Measurements from ENCODE around the gene MFSD11.
"Not testable (repeated sequence)": the region's sequence is repeated elsewhere in the genome, so short reads cannot be mapped to it uniquely, and the experiment has no call there.

MFSD11 gene

DNA sequence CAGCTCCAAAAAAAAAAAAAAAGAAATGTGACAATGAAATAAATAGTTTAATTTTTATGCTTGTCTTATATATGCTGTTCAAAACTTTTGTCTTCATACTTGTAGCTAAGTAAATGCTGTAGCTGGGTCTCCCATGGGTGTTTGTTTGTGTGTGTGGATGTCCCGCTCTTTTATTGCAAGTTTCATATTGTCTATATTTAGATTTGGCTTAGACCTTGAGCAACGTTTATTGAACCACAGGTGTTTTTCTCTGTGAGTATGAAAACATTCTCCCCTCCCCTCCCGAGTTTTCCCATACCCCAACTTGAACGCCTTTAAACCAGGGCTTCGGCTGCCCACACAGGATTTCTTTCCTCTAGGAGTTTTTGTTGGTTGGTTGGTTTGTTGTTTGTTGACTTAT is 45.2 kb downstream of the MFSD11 start:
- Histone ChIP-seq H3K4me1 (peaks cover 12 to 66% (median 30%) of the 10 kb centered on the region in 10 experiments; a peak in 19 of 20 replicates), H3K4me3 (peak overlapping the region in 2 of 10 experiments; percentile 20 to 22; a peak in 2 of 20 replicates), H4K20me1 (no peaks in the 10 kb centered on the region), H3K9me3 (replicated peaks in 1 of 11) (no peaks in the 10 kb centered on the region), H3K4me2 (peak overlapping the region; percentile 33 to 82 (median 65); a peak in 21 of 22 replicates), H3K27me3 (no peaks in the 10 kb centered on the region), H3K9ac (peak overlapping the region in 5 of 11 experiments; percentile 27 to 70 (median 58); a peak in 9 of 22 replicates), H3K27ac (peak overlapping the region in 8 of 11 experiments; percentile 13 to 83 (median 62); a peak in 14 of 22 replicates), H3K36me3 (peaks cover 4 to 42% (median 16%) of the 10 kb centered on the region in 11 experiments; a peak in 21 of 22 replicates)
- peak in 2 of 11 experiments; percentile 5 to 29; a peak in 1 of 22 replicates for TF ChIP-seq Cebpa-rat (IDR thresholded peaks at IDR 0.05)

DNA sequence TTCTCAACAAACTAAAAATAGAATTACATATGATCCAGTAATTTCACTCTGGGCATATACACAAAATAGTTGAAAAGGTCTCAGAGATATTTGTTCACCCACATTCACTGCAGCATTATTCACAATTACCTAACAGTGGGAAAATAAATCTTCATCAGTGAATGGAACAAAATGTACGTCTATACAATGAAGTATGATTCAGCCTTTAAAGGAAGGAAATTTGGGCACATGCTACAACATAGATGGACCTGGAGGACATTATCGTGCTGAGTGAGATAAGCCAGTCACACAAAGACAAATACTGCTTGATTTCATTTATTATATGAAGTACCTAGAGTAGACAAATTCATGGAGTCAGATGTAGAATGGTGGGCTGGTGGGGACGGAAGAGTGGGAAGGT is 47.0 kb downstream of the MFSD11 start:
- peaks cover 12 to 74% (median 34%) of the 10 kb centered on the region in 10 experiments; a peak in 19 of 20 replicates for H3K4me1 ChIP-seq
- H3K9ac ChIP-seq = no peak overlapping the region
- H3K27ac ChIP-seq = peak overlapping the region in 2 of 11 experiments; percentile 79 to 83; a peak in 2 of 22 replicates

DNA sequence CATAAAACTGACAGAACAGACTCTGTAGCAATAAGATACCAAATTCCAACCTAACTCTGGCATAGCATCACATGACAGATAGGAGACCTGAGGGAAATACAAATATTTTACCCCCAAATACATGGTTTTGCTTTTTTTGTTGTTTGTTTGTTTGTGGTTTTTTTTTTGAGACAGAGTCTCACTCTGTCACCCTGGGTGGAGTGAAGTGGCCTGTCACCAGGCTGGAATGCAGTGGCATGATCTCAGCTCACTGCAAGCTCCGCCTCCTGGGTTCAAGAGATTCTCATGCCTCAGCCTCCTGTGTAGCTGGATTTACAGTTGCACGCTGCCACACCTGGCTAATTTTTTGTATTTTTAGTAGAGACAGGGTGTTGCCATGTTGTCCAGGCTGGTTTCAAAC is 49.9 kb downstream of the MFSD11 start:
- not testable (repeated sequence) for H3K36me3 ChIP-seq, H3K4me3 ChIP-seq, H3K9ac ChIP-seq, H3K27me3 ChIP-seq, H3K27ac ChIP-seq, H4K20me1 ChIP-seq
- Histone ChIP-seq H3K9me3 (replicated peaks in 1 of 11) (peaks cover 0 to 11% (median 0%) of the 10 kb centered on the region in 11 experiments; a peak in 5 of 22 replicates), H3K4me2 (peak overlapping the region in 2 of 11 experiments; percentile 14 to 15; a peak in 3 of 22 replicates), H3K4me1 (peaks cover 34 to 81% (median 49%) of the 10 kb centered on the region in 10 experiments)

More for the DNA sequence above, 47.0 kb downstream of the MFSD11 start:
- no peaks in the 10 kb centered on the region for H4K20me1 ChIP-seq
- H3K4me3 ChIP-seq = no peak overlapping the region
- TF ChIP-seq Cebpa-rat (IDR thresholded peaks at IDR 0.05) = no peak
- peaks cover 0 to 11% (median 0%) of the 10 kb centered on the region in 11 experiments; a peak in 5 of 22 replicates for H3K9me3 ChIP-seq (replicated peaks in 1 of 11)
- peaks cover 0 to 25% (median 7%) of the 10 kb centered on the region in 11 experiments; a peak in 10 of 22 replicates for H3K36me3 ChIP-seq
- H3K4me2 ChIP-seq = no peak overlapping the region
- no peaks in the 10 kb centered on the region for H3K27me3 ChIP-seq

DNA sequence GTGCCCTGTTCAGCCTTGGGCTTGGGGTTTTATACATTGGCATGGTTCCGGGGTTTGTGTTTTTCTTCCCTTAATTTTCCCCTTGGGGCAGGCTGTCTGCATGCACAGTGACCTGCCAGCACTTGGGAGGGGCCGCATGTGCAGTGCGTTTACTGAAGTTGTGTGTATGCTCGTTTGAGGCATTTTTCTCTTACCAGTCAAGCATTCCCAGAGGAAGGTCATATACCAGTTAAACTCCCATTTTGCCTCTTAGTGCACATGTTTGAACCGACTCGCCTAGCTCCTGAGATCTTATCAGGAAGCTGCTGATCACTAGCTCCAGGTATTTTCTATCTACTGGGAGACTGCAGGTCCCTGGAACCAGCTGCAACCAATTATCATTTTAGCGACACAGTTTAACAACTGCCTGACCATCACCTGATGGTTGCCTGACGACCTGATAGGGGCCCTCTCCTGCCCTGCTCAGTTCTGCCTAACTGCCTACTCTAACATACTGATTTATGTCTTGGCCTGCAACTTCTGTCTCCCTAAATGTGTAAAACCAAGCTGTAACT is 51.4 kb downstream of the MFSD11 start:
- Histone ChIP-seq H3K4me3 (no peak overlapping the region), H4K20me1 (no peaks in the 10 kb centered on the region), H3K36me3 (peaks cover 0 to 7% (median 0%) of the 10 kb centered on the region in 11 experiments; a peak in 2 of 22 replicates), H3K4me2 (peak overlapping the region in 4 of 11 experiments; percentile 10 to 37 (median 22); a peak in 5 of 22 replicates), H3K9ac (no peak overlapping the region), H3K4me1 (peaks cover 22 to 66% (median 37%) of the 10 kb centered on the region in 10 experiments), H3K27ac (no peak overlapping the region), H3K27me3 (no peaks in the 10 kb centered on the region), H3K9me3 (replicated peaks in 1 of 11) (peaks cover 0 to 11% (median 0%) of the 10 kb centered on the region in 11 experiments; a peak in 5 of 22 replicates)
- no peak for TF ChIP-seq Cebpa-rat (IDR thresholded peaks at IDR 0.05)

DNA sequence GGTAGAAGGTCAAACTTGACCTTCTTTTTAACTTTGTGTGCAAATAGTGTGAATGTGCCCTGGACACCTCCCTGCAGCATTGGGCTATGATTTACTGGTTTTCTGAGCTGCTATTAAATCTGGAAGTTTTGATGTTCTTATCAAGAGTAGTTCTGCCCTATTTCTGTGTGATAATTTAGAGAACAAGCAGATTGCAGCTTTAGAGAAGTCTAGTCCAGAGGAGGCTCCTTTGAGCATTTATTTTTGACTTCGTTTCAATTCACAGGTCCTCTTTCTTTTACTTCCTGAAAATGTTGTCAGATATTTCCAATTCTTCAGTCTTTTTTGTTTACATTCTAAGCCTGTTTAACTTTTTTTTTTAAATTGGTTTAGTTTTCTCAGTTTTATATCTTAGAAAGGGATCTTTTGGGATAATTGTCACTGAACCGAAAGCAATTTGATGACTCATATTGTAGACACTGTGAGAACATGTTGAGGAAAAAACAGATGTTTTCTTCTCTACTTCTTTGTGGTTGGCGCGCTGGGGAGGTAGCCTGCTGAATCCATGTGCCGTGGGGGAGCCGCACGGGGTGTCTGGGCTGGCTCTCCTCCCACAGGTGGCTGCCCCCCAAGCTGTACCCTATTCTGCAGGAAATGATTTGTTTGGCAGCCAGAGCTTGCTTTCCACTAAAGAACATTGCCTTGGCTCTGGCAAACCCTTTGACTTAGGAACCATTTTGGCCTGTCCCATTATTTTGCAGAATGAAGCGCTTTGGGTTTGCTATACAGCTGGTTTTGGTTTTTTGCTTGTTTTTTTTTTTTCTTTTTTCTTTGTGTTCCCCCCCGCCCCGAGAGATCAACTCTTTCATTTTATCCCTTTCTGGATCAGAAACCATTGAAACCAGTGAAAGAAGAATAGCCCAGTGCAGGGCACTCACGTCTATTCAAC is 53.4 kb downstream of the MFSD11 start:
- H3K4me3 ChIP-seq = peak overlapping the region in 6 of 10 experiments; percentile 8 to 46 (median 30); a peak in 8 of 20 replicates
- H3K4me1 ChIP-seq = peaks cover 22 to 63% (median 41%) of the 10 kb centered on the region in 10 experiments
- peak overlapping the region in 8 of 11 experiments; percentile 2 to 55 (median 10); a peak in 10 of 22 replicates for H3K9ac ChIP-seq
- H3K27me3 ChIP-seq = no peaks in the 10 kb centered on the region
- peak overlapping the region; percentile 64 to 91 (median 80) for H3K4me2 ChIP-seq
- no peak for TF ChIP-seq Cebpa-rat (IDR thresholded peaks at IDR 0.05)
- H3K27ac ChIP-seq = peak overlapping the region in 9 of 11 experiments; percentile 33 to 62 (median 50); a peak in 16 of 22 replicates
- H3K36me3 ChIP-seq = no peaks in the 10 kb centered on the region; a peak in 1 of 22 replicates
- H3K9me3 ChIP-seq (replicated peaks in 1 of 11) = peaks cover 0 to 11% (median 0%) of the 10 kb centered on the region in 11 experiments; a peak in 5 of 22 replicates
- H4K20me1 ChIP-seq = no peaks in the 10 kb centered on the region

DNA sequence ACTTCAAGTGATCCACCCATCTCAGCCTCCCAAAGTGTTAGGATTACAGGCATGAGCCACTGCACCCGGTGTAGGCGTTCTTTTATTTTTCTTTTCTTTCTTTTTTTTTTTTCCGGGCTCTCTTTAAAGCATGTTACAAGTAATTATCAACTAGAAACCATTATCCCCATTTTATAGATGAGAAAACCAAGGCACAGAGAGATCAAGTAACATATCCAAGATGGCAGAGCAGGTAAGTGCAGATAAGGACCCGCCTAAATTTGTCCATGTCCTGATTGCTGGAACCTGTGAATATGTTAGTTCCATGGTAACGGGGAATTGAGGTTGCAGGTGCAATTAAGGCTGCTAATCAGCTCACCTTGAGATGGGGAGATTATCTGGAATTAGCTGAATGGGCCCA is 54.4 kb downstream of the MFSD11 start:
- Histone ChIP-seq H3K36me3 (no peaks in the 10 kb centered on the region; a peak in 1 of 22 replicates), H4K20me1 (no peaks in the 10 kb centered on the region), H3K27me3 (no peaks in the 10 kb centered on the region), H3K4me3 (no peak overlapping the region), H3K4me2 (peak overlapping the region; percentile 64 to 91 (median 80); a peak in 21 of 22 replicates), H3K4me1 (peaks cover 22 to 65% (median 48%) of the 10 kb centered on the region in 10 experiments), H3K9me3 (replicated peaks in 1 of 11) (peaks cover 0 to 11% (median 0%) of the 10 kb centered on the region in 11 experiments; a peak in 5 of 22 replicates), H3K9ac (no peak overlapping the region), H3K27ac (peak overlapping the region in 3 of 11 experiments; percentile 33 to 53 (median 38); a peak in 3 of 22 replicates)
- TF ChIP-seq Cebpa-rat (IDR thresholded peaks at IDR 0.05) = no peak

DNA sequence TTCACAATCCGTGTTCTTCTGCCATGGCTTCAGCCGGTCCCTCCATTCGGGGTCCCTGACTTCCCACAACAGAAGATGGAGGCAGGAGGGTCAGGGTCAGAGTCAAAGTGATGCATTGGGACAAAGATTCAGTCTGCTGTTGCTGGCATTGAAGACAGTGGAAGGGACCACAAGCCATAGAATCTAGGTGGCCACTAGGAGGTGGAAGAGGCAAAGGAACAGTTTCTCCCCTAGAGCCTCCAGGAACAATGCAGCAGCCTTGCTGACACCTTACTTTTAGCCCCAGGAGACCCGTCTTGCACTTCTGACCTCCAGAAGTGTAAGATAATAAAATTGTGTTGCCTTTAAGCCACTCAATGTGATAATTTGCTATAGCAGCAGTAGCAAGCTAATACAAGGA is 55.9 kb downstream of the MFSD11 start:
- Histone ChIP-seq H3K9me3 (replicated peaks in 1 of 11) (peaks cover 0 to 9% (median 0%) of the 10 kb centered on the region in 11 experiments; a peak in 5 of 22 replicates), H3K36me3 (no peaks in the 10 kb centered on the region; a peak in 1 of 22 replicates), H3K4me2 (no peak overlapping the region), H3K27ac (no peak overlapping the region), H3K9ac (no peak overlapping the region), H3K4me3 (no peak overlapping the region), H3K4me1 (peaks cover 22 to 54% (median 42%) of the 10 kb centered on the region in 10 experiments), H4K20me1 (no peaks in the 10 kb centered on the region), H3K27me3 (no peaks in the 10 kb centered on the region)
- no peak for TF ChIP-seq Cebpa-rat (IDR thresholded peaks at IDR 0.05)

DNA sequence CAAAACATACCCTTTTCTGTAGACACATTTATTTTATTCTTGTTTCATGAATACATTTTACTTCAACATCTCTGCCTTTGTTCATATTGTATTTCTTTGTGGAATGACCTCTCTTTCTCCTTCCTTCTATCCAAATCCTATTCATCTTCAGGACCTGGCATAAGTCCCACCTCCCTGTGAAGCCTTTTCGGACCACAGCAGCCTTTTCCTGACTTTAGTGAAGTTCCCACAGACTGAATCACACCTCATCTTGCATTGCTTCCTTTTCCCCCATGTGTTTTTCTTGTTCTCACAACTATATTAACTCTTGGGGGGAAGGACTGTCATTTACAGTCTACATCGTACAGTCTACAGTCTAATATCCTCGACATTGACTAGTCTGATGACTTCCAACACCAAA is 58.2 kb downstream of the MFSD11 start:
- Histone ChIP-seq H3K9ac (no peak overlapping the region), H3K27me3 (no peaks in the 10 kb centered on the region), H3K27ac (no peak overlapping the region), H3K4me2 (peak overlapping the region in 6 of 11 experiments; percentile 10 to 44 (median 30); a peak in 9 of 22 replicates), H3K4me1 (peaks cover 11 to 34% (median 26%) of the 10 kb centered on the region in 10 experiments), H3K9me3 (replicated peaks in 1 of 11) (no peaks in the 10 kb centered on the region), H3K36me3 (no peaks in the 10 kb centered on the region), H3K4me3 (no peak overlapping the region), H4K20me1 (no peaks in the 10 kb centered on the region)
- TF ChIP-seq Cebpa-rat (IDR thresholded peaks at IDR 0.05) = no peak

All from BLaER1 treated with 17β-estradiol and CSF1 and Interleukin-3, amounts not matched to agents 10 nM and 100 nM (cell line).